ENCODE results near the gene MSRB3. TPM values are rescaled to one million over a fixed set of nuclear protein-coding genes. Genes with fewer than 3 reads are reported as not detected.

The MSRB3 gene
- total RNA-seq, 1 experiment from 2014 or later, result 1.1 TPM

DNA sequence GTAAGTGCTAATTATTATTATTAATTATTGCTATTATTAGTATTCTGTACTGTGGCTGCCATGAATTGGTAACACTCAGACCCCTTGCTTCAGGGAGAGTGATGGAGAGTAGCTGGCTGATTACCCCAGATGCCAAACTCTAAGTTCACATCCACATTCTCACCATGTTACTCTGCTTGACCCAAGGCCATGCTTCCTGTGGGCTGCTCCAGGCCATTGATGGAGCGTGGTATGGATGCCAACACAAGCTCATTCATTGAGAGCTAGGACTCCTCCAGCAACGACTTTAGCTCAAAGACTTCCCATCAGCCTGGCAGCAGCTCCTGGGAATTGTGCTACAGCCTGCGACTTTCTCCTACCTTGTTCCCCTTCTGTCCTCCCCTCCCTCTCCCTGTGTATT is 233.4 kb downstream of the MSRB3 start:
- Histone ChIP-seq H3K9ac (ENCODE audit: extremely low read depth, insufficient read length, low read length) (no peak overlapping the region), H3K79me1 (ENCODE audit: insufficient read depth, low read depth, low read length, poor library complexity, severe bottlenecking) (no peaks in the 10 kb centered on the region), H3K79me2 (ENCODE audit: insufficient read depth, low read length) (no peaks in the 10 kb centered on the region), H2BK5ac (ENCODE audit: insufficient read length, low read length) (no peak overlapping the region), H2BK12ac (ENCODE audit: insufficient read length, low read depth, low read length) (no peak overlapping the region), H2BK20ac (ENCODE audit: low read depth, low read length, poor library complexity, severe bottlenecking) (no peak overlapping the region), H3T11ph (ENCODE audit: low read length) (no peak overlapping the region), H3K27me3 (ENCODE audit: insufficient read depth, low read length) (no peaks in the 10 kb centered on the region), H3K4ac (ENCODE audit: low read depth, low read length) (no peak overlapping the region), H4K91ac (ENCODE audit: insufficient read length, low read depth, low read length) (no peak overlapping the region), H3K56ac (ENCODE audit: insufficient read length, low read depth, low read length) (no peak overlapping the region), H3K4me2 (ENCODE audit: insufficient read depth, insufficient read length, low read length) (no peak overlapping the region), H2BK120ac (ENCODE audit: low read depth, low read length, poor library complexity, severe bottlenecking) (no peak overlapping the region), H3K18ac (ENCODE audit: insufficient read length, low read depth, low read length) (no peak overlapping the region), H3K27ac (ENCODE audit: insufficient read length, low read depth, low read length) (no peak overlapping the region), H2AK5ac (ENCODE audit: insufficient read length, low read length) (no peak overlapping the region), H3K14ac (ENCODE audit: insufficient read depth, low read length) (no peak overlapping the region), H2AFZ (ENCODE audit: low read length) (no peak overlapping the region), H3K9me3 (ENCODE audit: control insufficient read depth, low read depth, low read length) (no peaks in the 10 kb centered on the region), H4K5ac (ENCODE audit: insufficient read length, low read depth, low read length) (no peak overlapping the region), H2BK15ac (ENCODE audit: low read depth, low read length) (no peak overlapping the region), H4K8ac (replicated peaks; ENCODE audit: insufficient read length, low read depth, low read length) (no peak overlapping the region), H3K4me1 (ENCODE audit: insufficient read depth, low read length) (peaks cover 2% of the 10 kb centered on the region; the same call in 1 of the 2 replicates), H4K20me1 (ENCODE audit: control insufficient read depth, insufficient read depth, insufficient read length) (no peaks in the 10 kb centered on the region), H3K23ac (ENCODE audit: insufficient read length, low read depth, low read length) (no peak overlapping the region), H3K23me2 (ENCODE audit: insufficient read length, low read depth, low read length, poor library complexity, severe bottlenecking) (peaks cover 2% of the 10 kb centered on the region)
- Mint-ChIP-seq H3K4me3 (no peak overlapping the region), H3K36me3 (ENCODE audit: insufficient read depth in 1 of 3, low read depth in 3 of 3) (no peaks in the 10 kb centered on the region; a peak in 1 of 7 replicates), H3K9me3 (no peaks in the 10 kb centered on the region), H3K4me1 (peaks cover 15 to 26% of the 10 kb centered on the region in 2 experiments), H3K27me3 (ENCODE audit: low read depth) (peaks cover 69% of the 10 kb centered on the region), H3K27ac (no peak overlapping the region)
- no peak for DNase-seq
- WGBS (ENCODE audit: extremely low coverage, insufficient read length, low lambda C conversion rate), result no CpG with 5 or more reads among the region's 3 CpGs
- TF ChIP-seq, protein P1, sequence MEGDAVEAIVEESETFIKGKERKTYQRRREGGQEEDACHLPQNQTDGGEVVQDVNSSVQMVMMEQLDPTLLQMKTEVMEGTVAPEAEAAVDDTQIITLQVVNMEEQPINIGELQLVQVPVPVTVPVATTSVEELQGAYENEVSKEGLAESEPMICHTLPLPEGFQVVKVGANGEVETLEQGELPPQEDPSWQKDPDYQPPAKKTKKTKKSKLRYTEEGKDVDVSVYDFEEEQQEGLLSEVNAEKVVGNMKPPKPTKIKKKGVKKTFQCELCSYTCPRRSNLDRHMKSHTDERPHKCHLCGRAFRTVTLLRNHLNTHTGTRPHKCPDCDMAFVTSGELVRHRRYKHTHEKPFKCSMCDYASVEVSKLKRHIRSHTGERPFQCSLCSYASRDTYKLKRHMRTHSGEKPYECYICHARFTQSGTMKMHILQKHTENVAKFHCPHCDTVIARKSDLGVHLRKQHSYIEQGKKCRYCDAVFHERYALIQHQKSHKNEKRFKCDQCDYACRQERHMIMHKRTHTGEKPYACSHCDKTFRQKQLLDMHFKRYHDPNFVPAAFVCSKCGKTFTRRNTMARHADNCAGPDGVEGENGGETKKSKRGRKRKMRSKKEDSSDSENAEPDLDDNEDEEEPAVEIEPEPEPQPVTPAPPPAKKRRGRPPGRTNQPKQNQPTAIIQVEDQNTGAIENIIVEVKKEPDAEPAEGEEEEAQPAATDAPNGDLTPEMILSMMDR (conservative IDR thresholded peaks at IDR 0.05), result no peak

Other genes starting within 250 kb of the MSRB3 start
- gene WIF1, start 157.4 kb upstream of the MSRB3 start, total RNA-seq (2021), result 0.42 and 0.98 TPM in 2 replicates
- 38.1 and 38.3 TPM in 2 replicates for gene LEMD3, start 109.1 kb upstream of the MSRB3 start, total RNA-seq (2021)